ENCODE results near the gene CCR3.

DNA sequence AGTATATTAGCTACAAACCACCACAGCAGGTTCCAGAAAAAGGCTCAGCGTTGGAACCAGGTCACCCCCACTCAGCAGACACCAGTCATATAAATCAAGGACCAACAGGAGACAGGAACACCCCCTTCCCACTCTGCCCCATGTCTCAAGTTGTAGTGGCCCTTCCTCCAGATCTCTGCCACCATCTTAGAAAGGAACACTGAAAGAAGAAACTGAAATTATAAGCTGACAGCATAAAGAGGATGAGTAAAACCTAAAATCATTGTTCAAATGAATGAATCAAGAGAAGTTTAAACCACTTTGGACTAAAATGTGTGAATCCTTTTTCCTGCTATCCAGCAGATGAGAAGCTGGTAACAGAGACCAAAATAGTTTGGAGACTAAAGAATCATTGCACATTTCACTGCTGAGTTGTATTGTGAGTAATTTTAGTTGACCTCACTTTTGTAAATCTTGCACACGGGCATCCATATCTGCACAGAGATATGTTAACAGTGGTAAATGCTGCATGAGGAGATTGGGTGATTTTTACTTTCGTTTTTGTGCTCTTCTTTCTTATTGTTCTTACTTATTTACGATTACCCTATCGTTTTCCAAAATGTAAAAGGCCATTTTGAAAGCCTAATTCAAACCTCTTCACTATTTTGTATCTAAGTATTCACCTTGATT, 19.8 kb downstream of the CCR3 start:
- TF ChIP-seq, protein P1, sequence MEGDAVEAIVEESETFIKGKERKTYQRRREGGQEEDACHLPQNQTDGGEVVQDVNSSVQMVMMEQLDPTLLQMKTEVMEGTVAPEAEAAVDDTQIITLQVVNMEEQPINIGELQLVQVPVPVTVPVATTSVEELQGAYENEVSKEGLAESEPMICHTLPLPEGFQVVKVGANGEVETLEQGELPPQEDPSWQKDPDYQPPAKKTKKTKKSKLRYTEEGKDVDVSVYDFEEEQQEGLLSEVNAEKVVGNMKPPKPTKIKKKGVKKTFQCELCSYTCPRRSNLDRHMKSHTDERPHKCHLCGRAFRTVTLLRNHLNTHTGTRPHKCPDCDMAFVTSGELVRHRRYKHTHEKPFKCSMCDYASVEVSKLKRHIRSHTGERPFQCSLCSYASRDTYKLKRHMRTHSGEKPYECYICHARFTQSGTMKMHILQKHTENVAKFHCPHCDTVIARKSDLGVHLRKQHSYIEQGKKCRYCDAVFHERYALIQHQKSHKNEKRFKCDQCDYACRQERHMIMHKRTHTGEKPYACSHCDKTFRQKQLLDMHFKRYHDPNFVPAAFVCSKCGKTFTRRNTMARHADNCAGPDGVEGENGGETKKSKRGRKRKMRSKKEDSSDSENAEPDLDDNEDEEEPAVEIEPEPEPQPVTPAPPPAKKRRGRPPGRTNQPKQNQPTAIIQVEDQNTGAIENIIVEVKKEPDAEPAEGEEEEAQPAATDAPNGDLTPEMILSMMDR (IDR thresholded peaks at IDR 0.05): no peak
- no peak for TF ChIP-seq POLR2A (IDR thresholded peaks at IDR 0.05)

Measured in body of pancreas (tissue), 4 donors.